C4-2B (cell line): ENCODE results near the gene MED1.

ENCODE experiments used
- ZFX ChIP-seq: fragments of 450-650 bp; IDR thresholded peaks from 2 replicates; pipeline ENCODE4 v1.6.1; 2017
- TF ChIP-seq, protein P1 (sequence below): fragments of 450-650 bp; conservative IDR thresholded peaks from 2 replicates; pipeline ENCODE4 v1.5.1; 2017; ENCODE audit warnings: mild to moderate bottlenecking

DNA sequence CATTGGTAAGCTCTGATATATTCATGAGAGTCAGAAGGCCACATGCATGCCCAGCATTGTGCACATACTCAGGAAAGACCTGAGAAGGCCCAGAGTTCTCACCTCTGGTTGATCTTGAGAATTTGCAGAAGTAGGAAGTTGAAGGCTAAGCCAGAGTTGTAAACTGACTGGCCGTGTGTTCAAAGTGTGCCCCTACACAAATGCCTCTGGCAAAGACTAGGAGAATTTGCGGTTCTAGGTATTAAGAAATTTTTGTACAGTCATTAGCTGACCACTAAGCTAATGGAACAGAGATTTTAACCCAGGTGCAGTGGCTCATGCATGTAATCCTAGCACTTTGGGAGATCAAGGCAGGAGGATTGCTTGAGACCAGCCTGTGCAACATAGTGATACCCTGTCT is 74.6 kb downstream of the MED1 start:
- TF ChIP-seq, protein P1, sequence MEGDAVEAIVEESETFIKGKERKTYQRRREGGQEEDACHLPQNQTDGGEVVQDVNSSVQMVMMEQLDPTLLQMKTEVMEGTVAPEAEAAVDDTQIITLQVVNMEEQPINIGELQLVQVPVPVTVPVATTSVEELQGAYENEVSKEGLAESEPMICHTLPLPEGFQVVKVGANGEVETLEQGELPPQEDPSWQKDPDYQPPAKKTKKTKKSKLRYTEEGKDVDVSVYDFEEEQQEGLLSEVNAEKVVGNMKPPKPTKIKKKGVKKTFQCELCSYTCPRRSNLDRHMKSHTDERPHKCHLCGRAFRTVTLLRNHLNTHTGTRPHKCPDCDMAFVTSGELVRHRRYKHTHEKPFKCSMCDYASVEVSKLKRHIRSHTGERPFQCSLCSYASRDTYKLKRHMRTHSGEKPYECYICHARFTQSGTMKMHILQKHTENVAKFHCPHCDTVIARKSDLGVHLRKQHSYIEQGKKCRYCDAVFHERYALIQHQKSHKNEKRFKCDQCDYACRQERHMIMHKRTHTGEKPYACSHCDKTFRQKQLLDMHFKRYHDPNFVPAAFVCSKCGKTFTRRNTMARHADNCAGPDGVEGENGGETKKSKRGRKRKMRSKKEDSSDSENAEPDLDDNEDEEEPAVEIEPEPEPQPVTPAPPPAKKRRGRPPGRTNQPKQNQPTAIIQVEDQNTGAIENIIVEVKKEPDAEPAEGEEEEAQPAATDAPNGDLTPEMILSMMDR: no peak
- no peak for TF ChIP-seq ZFX
